Gastrocnemius medialis (tissue), 4 donors: ENCODE data around the gene PANK3. TPM values are rescaled to one million over a fixed set of nuclear protein-coding genes. Genes with fewer than 3 reads are reported as not detected.

Experiments used
- ATAC-seq, 2 donors: fragments of 150-250 bp; one replicate each; pipeline ENCODE4 v1.9.1; 2016
- DNase-seq, 2 donors: peaks; one replicate each; pipeline ENCODE4 v3.0.0-alpha.2; 2019
- H3K27ac ChIP-seq, 4 donors: fragments of 200-600 bp; sonication (generic); 1 replicate in 1 of 4; 2 replicates in 3 of 4; pipeline ENCODE4 v1.5.1; 2016 to 2018; ENCODE audit warnings: mild to moderate bottlenecking in 2 of 4, moderate library complexity in 1 of 4
- H3K27me3 ChIP-seq, 3 donors: fragments of 200-600 bp; sonication (generic) in 2 of 3; 1 replicate in 1 of 3; 2 replicates in 2 of 3; pipeline versions ENCODE4 v1.5.1 to v1.6.0; 2016 to 2019; ENCODE audit warnings: mild to moderate bottlenecking in 1 of 3, moderate library complexity in 1 of 3
- H3K36me3 ChIP-seq, 2 donors: fragments of 200-600 bp; sonication (generic) in 1 of 2; one replicate each; pipeline ENCODE4 v1.5.1; 2017 to 2018
- H3K4me1 ChIP-seq, 2 donors: fragments of 200-600 bp; sonication (generic) in 1 of 2; one replicate each; pipeline ENCODE4 v1.5.1; 2016 to 2017; ENCODE audit warnings: mild to moderate bottlenecking in 2 of 2
- H3K4me3 ChIP-seq, 4 donors: fragments of 200-600 bp; sonication (generic) in 3 of 4; 1 replicate in 1 of 4; 2 replicates in 3 of 4; pipeline ENCODE4 v1.5.1; 2016 to 2019; ENCODE audit warnings: mild to moderate bottlenecking in 2 of 4
- H3K9me3 ChIP-seq, 3 donors: fragments of 200-600 bp; sonication (generic) in 2 of 3; 1 replicate in 1 of 3; 2 replicates in 2 of 3; pipeline ENCODE4 v1.5.1; 2016 to 2019
- POLR2A ChIP-seq, 2 donors: fragments of 450-650 bp; IDR thresholded peaks; one replicate each; pipeline ENCODE4 v1.6.1; 2017; ENCODE audit warnings: antibody characterized with exemption in 2 of 2, mild to moderate bottlenecking in 2 of 2, moderate library complexity in 2 of 2
- in situ Hi-C, 4 donors: fragments of 200-750 bp; cut with MboI; loops; one replicate each; pipeline versions ENCODE4 v1.15.0 to v1.8.0; 2017; ENCODE audit warnings: low sequenced_read_pairs in 4 of 4
- intact Hi-C: fragments of 100-400 bp; cut with DNase I; formaldehyde crosslinking; loops from one replicate; pipeline ENCODE4 v1.15.1; 2023; ENCODE audit warnings: low total_unique reads
- total RNA-seq, 4 donors: library from RNA; depleted of rRNA; stranded (reverse); fragments of >200 nt; gene quantifications; one replicate each; pipeline versions ENCODE4 v1.1.0 to v1.2.3, GENCODE V29; 2016
- TF ChIP-seq, protein P1 (sequence below), 5 experiments: fragments of 450-650 bp in 3 of 5; fragments of 200-600 bp in 2 of 5; sonication (generic) in 2 of 5; IDR thresholded peaks in 4 of 5; conservative IDR thresholded peaks in 1 of 5; 1 replicate in 4 of 5; 2 replicates in 1 of 5; pipeline ENCODE4 v1.5.1; 2016 to 2019; ENCODE audit warnings: antibody characterized with exemption in 5 of 5, mild to moderate bottlenecking in 3 of 5, moderate library complexity in 3 of 5

PANK3 gene
- total RNA-seq, 4 donors from 2014 or later, result 14.5 to 23.5 (median 16.1) TPM

DNA sequence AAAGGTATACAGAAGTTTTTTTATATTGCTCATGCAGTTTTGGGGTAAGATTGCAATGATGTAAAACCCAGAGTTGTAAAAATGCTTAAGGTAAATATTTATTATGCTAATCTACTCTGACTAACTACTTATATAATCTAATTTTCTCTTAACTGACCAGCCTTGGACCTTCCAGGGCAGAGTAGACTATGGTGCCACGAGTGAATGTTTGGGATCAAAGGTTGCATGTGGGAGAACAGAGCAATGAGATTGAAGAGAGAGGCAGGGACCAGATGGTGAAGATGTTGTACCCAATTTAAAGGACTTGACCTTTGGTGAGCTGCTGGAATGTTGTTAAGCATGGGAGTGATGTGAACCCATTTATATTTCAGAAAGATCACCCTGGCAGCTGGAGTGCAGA, 34.8 kb upstream of the PANK3 start:
- intact Hi-C loops (no loop called here), in situ Hi-C loops (no loop called here)
- ATAC-seq, result no peak
- TF ChIP-seq POLR2A (IDR thresholded peaks at IDR 0.05), result no peak
- TF ChIP-seq, protein P1, sequence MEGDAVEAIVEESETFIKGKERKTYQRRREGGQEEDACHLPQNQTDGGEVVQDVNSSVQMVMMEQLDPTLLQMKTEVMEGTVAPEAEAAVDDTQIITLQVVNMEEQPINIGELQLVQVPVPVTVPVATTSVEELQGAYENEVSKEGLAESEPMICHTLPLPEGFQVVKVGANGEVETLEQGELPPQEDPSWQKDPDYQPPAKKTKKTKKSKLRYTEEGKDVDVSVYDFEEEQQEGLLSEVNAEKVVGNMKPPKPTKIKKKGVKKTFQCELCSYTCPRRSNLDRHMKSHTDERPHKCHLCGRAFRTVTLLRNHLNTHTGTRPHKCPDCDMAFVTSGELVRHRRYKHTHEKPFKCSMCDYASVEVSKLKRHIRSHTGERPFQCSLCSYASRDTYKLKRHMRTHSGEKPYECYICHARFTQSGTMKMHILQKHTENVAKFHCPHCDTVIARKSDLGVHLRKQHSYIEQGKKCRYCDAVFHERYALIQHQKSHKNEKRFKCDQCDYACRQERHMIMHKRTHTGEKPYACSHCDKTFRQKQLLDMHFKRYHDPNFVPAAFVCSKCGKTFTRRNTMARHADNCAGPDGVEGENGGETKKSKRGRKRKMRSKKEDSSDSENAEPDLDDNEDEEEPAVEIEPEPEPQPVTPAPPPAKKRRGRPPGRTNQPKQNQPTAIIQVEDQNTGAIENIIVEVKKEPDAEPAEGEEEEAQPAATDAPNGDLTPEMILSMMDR (IDR thresholded peaks at IDR 0.05 in 4 of 5, conservative IDR thresholded peaks at IDR 0.05 in 1 of 5), result no peak
- no peak for DNase-seq
- Histone ChIP-seq H3K4me3 (no peak overlapping the region), H3K4me1 (no peaks in the 10 kb centered on the region), H3K9me3 (no peaks in the 10 kb centered on the region), H3K27ac (no peak overlapping the region), H3K27me3 (no peaks in the 10 kb centered on the region), H3K36me3 (no peaks in the 10 kb centered on the region)

DNA sequence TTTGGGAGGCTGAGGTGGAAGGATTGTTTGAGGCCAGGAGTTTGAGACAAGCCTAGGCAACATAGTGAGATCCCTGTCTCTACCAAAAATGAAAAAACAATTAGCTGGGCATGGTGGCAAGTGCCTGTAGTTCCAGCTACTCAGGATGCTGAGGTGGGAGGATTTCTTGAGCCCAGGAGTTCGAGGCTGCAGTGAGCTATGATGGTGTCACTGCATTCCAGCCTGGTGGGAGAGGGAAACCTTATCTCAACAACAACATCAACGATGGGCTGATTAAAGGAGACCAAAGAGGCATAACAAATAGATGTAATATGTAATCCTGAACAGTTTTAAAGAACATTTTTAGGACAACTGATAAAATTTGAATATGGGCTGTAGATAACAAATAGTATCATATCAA, 34.2 kb upstream of the PANK3 start:
- intact Hi-C loops, result no loop called here
- Histone ChIP-seq H3K4me1 (no peaks in the 10 kb centered on the region), H3K9me3 (no peaks in the 10 kb centered on the region), H3K27ac (no peak overlapping the region), H3K36me3 (no peaks in the 10 kb centered on the region), H3K27me3 (no peaks in the 10 kb centered on the region), H3K4me3 (no peak overlapping the region)
- in situ Hi-C loops, result no loop called here
- ATAC-seq (no peak), DNase-seq (no peak)
- TF ChIP-seq, protein P1 (IDR thresholded peaks at IDR 0.05 in 4 of 5, conservative IDR thresholded peaks at IDR 0.05 in 1 of 5), result no peak
- no peak for TF ChIP-seq POLR2A (IDR thresholded peaks at IDR 0.05)

DNA sequence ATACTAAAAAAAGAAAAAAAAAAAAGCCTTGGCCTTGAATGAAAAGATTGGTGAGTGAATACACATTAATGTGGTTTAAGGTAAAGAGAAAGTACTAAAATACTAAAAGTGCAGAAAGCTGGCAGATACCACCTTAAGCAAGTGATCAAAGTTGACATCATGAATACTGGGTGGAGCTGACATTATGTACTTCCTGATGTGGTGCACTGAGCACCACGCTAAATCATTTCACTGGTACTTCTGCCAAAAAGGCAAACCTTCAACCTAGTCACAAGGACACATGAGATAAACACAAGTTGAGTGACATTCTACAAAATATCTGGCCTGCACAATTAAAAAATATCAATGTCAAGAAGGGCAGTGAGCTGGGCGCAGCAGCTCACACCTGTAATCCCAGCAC, 33.8 kb upstream of the PANK3 start:
- TF ChIP-seq, protein P1 (IDR thresholded peaks at IDR 0.05 in 4 of 5, conservative IDR thresholded peaks at IDR 0.05 in 1 of 5), result no peak
- TF ChIP-seq POLR2A (IDR thresholded peaks at IDR 0.05), result no peak
- no peak overlapping the region for H3K4me3 ChIP-seq
- H3K9me3 ChIP-seq, result no peaks in the 10 kb centered on the region
- H3K4me1 ChIP-seq, result no peaks in the 10 kb centered on the region
- DNase-seq, result no peak
- no peak overlapping the region for H3K27ac ChIP-seq
- no peak for ATAC-seq
- H3K36me3 ChIP-seq, result no peaks in the 10 kb centered on the region
- intact Hi-C loops (no loop called here), in situ Hi-C loops (no loop called here)
- H3K27me3 ChIP-seq, result no peaks in the 10 kb centered on the region

DNA sequence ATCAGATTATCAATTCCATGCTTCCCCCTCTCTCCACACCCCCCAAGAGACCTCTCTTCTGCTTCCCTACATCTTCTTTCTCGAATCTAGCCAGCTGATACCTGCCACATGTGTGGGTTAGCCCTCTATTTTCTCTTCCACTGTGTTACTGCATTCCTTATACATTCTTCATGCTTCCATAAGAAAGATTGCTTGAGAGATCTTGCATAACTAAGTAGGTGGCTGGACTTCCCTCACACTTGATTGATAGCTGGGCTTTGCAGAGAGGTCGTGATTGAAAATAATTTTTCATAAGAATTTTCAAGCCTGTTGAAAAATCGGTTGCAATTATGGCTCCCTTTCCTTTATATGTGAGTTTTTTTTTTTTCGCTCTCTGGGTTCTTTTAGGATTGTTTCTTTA, 33.0 kb upstream of the PANK3 start:
- Histone ChIP-seq H3K4me1 (no peaks in the 10 kb centered on the region), H3K4me3 (no peak overlapping the region), H3K27ac (no peak overlapping the region), H3K9me3 (no peaks in the 10 kb centered on the region), H3K36me3 (no peaks in the 10 kb centered on the region), H3K27me3 (no peaks in the 10 kb centered on the region)
- in situ Hi-C loops, result no loop called here
- TF ChIP-seq, protein P1 (IDR thresholded peaks at IDR 0.05 in 4 of 5, conservative IDR thresholded peaks at IDR 0.05 in 1 of 5), result no peak
- TF ChIP-seq POLR2A (IDR thresholded peaks at IDR 0.05), result no peak
- intact Hi-C loops, result no loop called here
- DNase-seq, result no peak
- no peak for ATAC-seq

DNA sequence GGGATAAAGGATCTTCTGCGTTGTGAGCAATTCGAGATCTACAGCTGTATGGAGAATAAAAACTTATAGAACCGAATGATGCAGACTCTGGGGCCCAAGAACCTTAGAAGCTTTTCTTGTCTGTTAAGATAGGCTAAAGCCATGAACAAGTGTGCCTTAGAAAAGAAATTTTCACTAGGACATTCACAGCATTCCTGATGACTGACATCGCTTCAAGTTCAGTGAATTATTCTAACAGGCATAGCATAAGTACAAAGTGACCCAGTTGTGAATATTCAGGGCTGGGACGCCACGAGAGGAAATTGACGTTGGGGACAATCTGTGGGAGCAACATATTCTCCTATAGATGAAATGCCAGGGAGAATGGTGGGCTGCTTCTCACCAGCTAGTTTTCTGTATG, 32.0 kb upstream of the PANK3 start:
- H3K4me3 ChIP-seq, result no peak overlapping the region
- no peaks in the 10 kb centered on the region for H3K36me3 ChIP-seq
- H3K4me1 ChIP-seq, result no peaks in the 10 kb centered on the region
- no peak for ATAC-seq
- no peak overlapping the region for H3K27ac ChIP-seq
- in situ Hi-C loops, result no loop called here
- intact Hi-C loops, result no loop called here
- TF ChIP-seq POLR2A (IDR thresholded peaks at IDR 0.05), result no peak
- TF ChIP-seq, protein P1 (IDR thresholded peaks at IDR 0.05 in 4 of 5, conservative IDR thresholded peaks at IDR 0.05 in 1 of 5), result no peak
- H3K27me3 ChIP-seq, result no peaks in the 10 kb centered on the region
- no peak for DNase-seq
- no peaks in the 10 kb centered on the region for H3K9me3 ChIP-seq
